ENCODE results near the gene MEN1. TPM values are rescaled to one million over a fixed set of nuclear protein-coding genes. Genes with fewer than 3 reads are reported as not detected.
A peak's percentile ranks its signal among the peaks of the same experiment; 100 is the strongest.

MEN1 gene
- total and polyA plus RNA-seq, 2 of the 13 experiments (the other 11 are each of a cell fraction or from before 2014, with no cell fraction given) = 20.5 to 27.3 TPM

DNA sequence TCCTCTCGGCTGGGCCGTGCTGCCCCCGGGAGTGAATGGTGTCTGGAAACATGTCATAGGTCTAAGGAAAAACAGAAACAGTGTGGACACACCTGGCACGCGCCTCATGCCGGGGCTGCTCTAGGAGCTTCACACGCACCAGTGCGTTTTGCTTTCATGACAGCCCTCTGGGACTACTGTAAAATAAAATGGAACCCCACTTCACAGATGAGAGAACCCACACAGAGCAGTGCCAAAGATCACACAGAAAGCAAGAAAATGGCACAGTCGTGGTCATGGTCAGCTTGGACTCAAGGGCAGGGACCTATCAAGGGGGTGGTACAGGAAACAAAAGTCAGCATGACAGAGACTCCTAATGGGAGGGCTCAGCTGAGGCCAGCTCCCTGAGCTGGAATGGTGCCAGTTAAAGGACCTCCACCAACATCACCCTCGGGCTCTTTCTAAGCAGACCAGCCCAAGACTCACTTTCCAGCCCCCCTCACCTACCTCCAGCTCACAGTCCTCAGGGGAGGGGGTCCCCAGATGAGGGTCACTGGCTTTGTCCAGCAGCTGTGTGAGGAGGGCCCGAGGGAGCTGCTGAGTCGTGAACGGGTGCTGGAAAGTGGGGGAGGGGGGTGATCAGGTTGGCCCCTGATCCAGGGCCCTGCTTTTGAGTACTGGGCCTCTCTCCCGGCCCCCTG lies 10.6 kb downstream of the MEN1 start (continued):
- TF ChIP-seq, protein P1, sequence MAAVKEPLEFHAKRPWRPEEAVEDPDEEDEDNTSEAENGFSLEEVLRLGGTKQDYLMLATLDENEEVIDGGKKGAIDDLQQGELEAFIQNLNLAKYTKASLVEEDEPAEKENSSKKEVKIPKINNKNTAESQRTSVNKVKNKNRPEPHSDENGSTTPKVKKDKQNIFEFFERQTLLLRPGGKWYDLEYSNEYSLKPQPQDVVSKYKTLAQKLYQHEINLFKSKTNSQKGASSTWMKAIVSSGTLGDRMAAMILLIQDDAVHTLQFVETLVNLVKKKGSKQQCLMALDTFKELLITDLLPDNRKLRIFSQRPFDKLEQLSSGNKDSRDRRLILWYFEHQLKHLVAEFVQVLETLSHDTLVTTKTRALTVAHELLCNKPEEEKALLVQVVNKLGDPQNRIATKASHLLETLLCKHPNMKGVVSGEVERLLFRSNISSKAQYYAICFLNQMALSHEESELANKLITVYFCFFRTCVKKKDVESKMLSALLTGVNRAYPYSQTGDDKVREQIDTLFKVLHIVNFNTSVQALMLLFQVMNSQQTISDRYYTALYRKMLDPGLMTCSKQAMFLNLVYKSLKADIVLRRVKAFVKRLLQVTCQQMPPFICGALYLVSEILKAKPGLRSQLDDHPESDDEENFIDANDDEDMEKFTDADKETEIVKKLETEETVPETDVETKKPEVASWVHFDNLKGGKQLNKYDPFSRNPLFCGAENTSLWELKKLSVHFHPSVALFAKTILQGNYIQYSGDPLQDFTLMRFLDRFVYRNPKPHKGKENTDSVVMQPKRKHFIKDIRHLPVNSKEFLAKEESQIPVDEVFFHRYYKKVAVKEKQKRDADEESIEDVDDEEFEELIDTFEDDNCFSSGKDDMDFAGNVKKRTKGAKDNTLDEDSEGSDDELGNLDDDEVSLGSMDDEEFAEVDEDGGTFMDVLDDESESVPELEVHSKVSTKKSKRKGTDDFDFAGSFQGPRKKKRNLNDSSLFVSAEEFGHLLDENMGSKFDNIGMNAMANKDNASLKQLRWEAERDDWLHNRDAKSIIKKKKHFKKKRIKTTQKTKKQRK (IDR thresholded peaks at IDR 0.05; ENCODE audit: low read length) = no peak
- TF ChIP-seq RARA (CRISPR knock-in tag; IDR thresholded peaks at IDR 0.05) = no peak
- TF ChIP-seq ZFY (CRISPR knock-in tag; IDR thresholded peaks at IDR 0.05) = no peak

DNA sequence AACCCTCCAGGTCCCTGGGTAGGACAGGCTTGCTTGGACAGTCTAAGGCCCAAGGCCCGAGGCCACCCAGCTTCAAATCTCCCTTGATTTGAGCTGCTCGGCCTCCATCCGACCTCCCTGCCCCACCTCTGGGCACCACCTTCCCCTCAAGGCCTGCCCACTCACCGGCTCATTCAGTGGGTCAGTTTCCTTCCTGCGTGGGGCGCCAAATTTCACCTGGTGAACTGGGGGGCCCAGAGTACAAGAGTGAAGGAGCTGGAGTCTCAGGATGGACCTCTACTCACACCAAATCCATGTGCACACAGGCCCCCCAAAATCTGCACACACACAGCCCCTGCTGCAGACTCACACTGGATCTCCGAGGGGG lies 11.1 kb downstream of the MEN1 start:
- H3K4me3 ChIP-seq (replicated peaks in 1 of 3; ENCODE audit: insufficient read depth in 1 of 3, low read depth in 2 of 3, low read length in 3 of 3) = no peak overlapping the region
- H4K20me1 ChIP-seq (ENCODE audit: insufficient read depth, low read length) = no peaks in the 10 kb centered on the region
- 97% methylated on average over 6 of the region's 7 CpGs for WGBS (ENCODE audit: low lambda C conversion rate)
- no peaks in the 10 kb centered on the region for H3K27me3 ChIP-seq (ENCODE audit: control insufficient read depth in 1 of 2, insufficient read depth in 2 of 2, low read length in 2 of 2)
- no TSS peak for BruUV-seq (replicated peaks)
- no peak for FAIRE-seq
- H3K4me2 ChIP-seq (ENCODE audit: low read depth, low read length) = no peak overlapping the region
- H3K4me1 ChIP-seq (ENCODE audit: insufficient read depth, low read length) = peaks cover 62% of the 10 kb centered on the region
- in situ Hi-C loops (cut with HindIII; ENCODE audit: extremely low pct_ligation_motif_present, low pct_unique_long_range_greater_than_20kb) (no loop called here), intact Hi-C loops (cut with micrococcal nuclease; ENCODE audit: unreplicated experiment) (no loop called here)
- no peak for DNase-seq (ENCODE audit: low spot score)
- no peak for ATAC-seq
- no peak overlapping the region for H3K9ac ChIP-seq (ENCODE audit: insufficient read depth, low read depth, low read length)
- POLR2A ChIA-PET = interaction anchor here (1.4 to 3.2 kb wide), 3 partner anchors 12 to 44 kb away, joined by 5 to 19 read pairs (median 5); partner anchors contain the start of gene SF1
- CTCF ChIA-PET (ENCODE audit: low intra/inter-chr PET ratio, low total read pairs) = no interaction called here
- no peaks in the 10 kb centered on the region for H3K9me3 ChIP-seq (ENCODE audit: low read length)
- H3K79me2 ChIP-seq (ENCODE audit: insufficient read depth, low read length) = no peaks in the 10 kb centered on the region
- no peaks in the 10 kb centered on the region; a peak in 1 of 5 replicates for H3K36me3 ChIP-seq (replicated peaks in 1 of 2; ENCODE audit: control insufficient read depth in 1 of 2, insufficient read depth in 2 of 2, low read length in 2 of 2)
- H3K27ac ChIP-seq (ENCODE audit: extremely low read length, insufficient read depth, low read length) = peak overlapping the region; percentile 41
- H2AFZ ChIP-seq (ENCODE audit: low read length) = no peak overlapping the region
- TF ChIP-seq ZSCAN12 (CRISPR knock-in tag; IDR thresholded peaks at IDR 0.05) = no peak
- TF ChIP-seq SETDB1 (CRISPR knock-in tag; IDR thresholded peaks at IDR 0.05; ENCODE audit: borderline replicate concordance) = no peak
- TF ChIP-seq JUN (CRISPR knock-in tag; IDR thresholded peaks at IDR 0.05) = no peak
- 0 out of 2 replicates have a peak, but pooled peaks have one; percentile 6 for TF ChIP-seq MYC (CRISPR knock-in tag; IDR thresholded peaks at IDR 0.05; ENCODE audit: borderline replicate concordance)
- TF ChIP-seq ZNF792 (CRISPR knock-in tag; IDR thresholded peaks at IDR 0.05) = no peak
- TF ChIP-seq NFIC (IDR thresholded peaks at IDR 0.05; ENCODE audit: low read length) = 0 out of 2 replicates have a peak, but pooled peaks have one; percentile 7
- TF ChIP-seq KLF13 (CRISPR knock-in tag; IDR thresholded peaks at IDR 0.05) = no peak
- no peak for TF ChIP-seq REL (CRISPR knock-in tag; conservative IDR thresholded peaks at IDR 0.05)
- TF ChIP-seq, protein P2, sequence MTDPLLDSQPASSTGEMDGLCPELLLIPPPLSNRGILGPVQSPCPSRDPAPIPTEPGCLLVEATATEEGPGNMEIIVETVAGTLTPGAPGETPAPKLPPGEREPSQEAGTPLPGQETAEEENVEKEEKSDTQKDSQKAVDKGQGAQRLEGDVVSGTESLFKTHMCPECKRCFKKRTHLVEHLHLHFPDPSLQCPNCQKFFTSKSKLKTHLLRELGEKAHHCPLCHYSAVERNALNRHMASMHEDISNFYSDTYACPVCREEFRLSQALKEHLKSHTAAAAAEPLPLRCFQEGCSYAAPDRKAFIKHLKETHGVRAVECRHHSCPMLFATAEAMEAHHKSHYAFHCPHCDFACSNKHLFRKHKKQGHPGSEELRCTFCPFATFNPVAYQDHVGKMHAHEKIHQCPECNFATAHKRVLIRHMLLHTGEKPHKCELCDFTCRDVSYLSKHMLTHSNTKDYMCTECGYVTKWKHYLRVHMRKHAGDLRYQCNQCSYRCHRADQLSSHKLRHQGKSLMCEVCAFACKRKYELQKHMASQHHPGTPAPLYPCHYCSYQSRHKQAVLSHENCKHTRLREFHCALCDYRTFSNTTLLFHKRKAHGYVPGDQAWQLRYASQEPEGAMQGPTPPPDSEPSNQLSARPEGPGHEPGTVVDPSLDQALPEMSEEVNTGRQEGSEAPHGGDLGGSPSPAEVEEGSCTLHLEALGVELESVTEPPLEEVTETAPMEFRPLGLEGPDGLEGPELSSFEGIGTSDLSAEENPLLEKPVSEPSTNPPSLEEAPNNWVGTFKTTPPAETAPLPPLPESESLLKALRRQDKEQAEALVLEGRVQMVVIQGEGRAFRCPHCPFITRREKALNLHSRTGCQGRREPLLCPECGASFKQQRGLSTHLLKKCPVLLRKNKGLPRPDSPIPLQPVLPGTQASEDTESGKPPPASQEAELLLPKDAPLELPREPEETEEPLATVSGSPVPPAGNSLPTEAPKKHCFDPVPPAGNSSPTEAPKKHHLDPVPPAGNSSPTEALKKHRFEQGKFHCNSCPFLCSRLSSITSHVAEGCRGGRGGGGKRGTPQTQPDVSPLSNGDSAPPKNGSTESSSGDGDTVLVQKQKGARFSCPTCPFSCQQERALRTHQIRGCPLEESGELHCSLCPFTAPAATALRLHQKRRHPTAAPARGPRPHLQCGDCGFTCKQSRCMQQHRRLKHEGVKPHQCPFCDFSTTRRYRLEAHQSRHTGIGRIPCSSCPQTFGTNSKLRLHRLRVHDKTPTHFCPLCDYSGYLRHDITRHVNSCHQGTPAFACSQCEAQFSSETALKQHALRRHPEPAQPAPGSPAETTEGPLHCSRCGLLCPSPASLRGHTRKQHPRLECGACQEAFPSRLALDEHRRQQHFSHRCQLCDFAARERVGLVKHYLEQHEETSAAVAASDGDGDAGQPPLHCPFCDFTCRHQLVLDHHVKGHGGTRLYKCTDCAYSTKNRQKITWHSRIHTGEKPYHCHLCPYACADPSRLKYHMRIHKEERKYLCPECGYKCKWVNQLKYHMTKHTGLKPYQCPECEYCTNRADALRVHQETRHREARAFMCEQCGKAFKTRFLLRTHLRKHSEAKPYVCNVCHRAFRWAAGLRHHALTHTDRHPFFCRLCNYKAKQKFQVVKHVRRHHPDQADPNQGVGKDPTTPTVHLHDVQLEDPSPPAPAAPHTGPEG (CRISPR knock-in tag; IDR thresholded peaks at IDR 0.05) = no peak

All from HepG2 (cell line).